ENCODE data around the gene PLD2.
"Not testable (repeated sequence)": the region's sequence is repeated elsewhere in the genome, so short reads cannot be mapped to it uniquely, and the experiment has no call there.

Gene PLD2

DNA sequence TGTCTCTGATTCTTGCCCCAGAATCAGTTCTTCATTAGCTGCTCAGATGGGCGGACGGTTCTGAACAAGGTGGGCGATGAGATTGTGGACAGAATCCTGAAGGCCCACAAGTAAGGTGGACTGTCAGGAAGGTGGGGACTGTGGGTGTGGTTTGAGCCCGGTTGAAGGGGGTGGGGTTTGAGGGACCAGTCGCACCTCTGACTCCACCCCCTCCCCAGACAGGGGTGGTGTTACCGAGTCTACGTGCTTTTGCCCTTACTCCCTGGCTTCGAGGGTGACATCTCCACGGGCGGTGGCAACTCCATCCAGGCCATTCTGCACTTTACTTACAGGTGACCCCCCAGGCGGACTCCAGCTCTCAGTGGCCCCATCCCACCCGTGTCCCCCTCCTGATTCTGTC, 11.3 kb downstream of the PLD2 start:
- TF ChIP-seq, protein P1, sequence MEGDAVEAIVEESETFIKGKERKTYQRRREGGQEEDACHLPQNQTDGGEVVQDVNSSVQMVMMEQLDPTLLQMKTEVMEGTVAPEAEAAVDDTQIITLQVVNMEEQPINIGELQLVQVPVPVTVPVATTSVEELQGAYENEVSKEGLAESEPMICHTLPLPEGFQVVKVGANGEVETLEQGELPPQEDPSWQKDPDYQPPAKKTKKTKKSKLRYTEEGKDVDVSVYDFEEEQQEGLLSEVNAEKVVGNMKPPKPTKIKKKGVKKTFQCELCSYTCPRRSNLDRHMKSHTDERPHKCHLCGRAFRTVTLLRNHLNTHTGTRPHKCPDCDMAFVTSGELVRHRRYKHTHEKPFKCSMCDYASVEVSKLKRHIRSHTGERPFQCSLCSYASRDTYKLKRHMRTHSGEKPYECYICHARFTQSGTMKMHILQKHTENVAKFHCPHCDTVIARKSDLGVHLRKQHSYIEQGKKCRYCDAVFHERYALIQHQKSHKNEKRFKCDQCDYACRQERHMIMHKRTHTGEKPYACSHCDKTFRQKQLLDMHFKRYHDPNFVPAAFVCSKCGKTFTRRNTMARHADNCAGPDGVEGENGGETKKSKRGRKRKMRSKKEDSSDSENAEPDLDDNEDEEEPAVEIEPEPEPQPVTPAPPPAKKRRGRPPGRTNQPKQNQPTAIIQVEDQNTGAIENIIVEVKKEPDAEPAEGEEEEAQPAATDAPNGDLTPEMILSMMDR (IDR thresholded peaks at IDR 0.05) = no peak
- Mint-ChIP-seq H3K27ac (peak overlapping the region; percentile 88), H3K4me1 (peaks cover under 1% of the 10 kb centered on the region), H3K9me3 (peaks cover 3% of the 10 kb centered on the region), H3K27me3 (ENCODE audit: low read depth, poor library complexity) (no peaks in the 10 kb centered on the region), H3K4me3 (no peak overlapping the region), H3K36me3 (ENCODE audit: low read depth) (peaks cover 32% of the 10 kb centered on the region)
- no peak for DNase-seq

DNA sequence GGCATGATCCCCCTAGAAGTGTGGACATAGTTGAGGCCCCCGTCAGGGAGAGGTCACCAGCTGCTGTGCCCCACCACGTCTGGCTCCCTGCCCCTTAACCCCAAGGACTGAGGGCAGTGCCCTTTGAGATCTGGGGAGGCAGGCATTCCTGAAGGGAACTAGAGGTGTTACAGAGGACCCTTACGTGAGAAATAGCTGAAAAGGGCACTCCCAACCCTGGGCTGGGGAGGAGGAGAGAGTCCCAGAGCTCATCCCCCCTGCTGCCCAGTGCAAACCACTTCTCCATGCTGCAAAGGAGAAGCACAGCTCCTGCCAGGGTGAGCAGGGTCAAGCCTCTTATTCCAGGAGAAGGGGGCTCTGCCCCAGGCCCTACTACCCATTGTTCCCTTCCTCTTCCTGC, 15.9 kb downstream of the PLD2 start:
- Mint-ChIP-seq H3K27ac (peak overlapping the region; percentile 90), H3K36me3 (ENCODE audit: low read depth) (peaks cover 10% of the 10 kb centered on the region), H3K9me3 (no peaks in the 10 kb centered on the region), H3K4me3 (no peak overlapping the region), H3K4me1 (no peaks in the 10 kb centered on the region), H3K27me3 (ENCODE audit: low read depth, poor library complexity) (no peaks in the 10 kb centered on the region)
- TF ChIP-seq, protein P1 (IDR thresholded peaks at IDR 0.05) = no peak
- no peak for DNase-seq

DNA sequence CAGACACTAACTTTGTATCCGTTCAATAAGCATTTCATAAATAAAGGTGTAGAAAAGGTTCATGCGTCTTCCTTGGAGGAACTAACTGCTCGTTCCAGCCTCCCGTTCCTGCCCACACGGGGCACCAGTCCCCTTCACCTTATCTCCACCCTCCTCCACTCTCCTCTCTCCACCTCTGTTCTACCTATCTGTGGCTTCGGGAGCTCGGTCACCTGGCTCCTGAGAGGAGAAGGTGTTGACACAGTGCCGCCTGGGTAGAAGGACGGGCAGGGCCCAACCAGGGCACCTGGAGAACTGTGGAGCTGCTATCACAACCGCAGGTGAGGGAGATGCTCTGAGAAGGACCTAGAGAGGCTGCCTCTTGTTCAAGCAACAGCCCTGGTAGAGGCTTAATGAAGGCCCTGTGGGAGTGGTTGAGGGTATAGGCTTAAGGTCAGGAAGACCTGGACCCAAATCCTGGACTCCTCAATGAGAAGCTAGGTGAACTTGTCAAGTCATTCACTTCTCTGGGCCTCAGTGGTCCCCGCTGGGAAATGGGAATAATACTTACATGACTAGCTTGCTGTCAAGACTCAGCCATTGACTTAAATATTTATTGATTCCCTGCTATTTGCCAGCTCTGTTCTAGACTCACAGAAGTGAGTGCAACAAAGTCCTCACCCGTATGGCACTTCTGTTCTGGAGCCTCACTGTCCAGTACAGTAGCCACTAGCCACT, 16.6 kb downstream of the PLD2 start:
- TF ChIP-seq, protein P1 (IDR thresholded peaks at IDR 0.05) = no peak
- Mint-ChIP-seq H3K27ac (peak overlapping the region; percentile 90), H3K4me1 (no peaks in the 10 kb centered on the region), H3K36me3 (ENCODE audit: low read depth) (peaks cover 10% of the 10 kb centered on the region), H3K9me3 (no peaks in the 10 kb centered on the region), H3K4me3 (no peak overlapping the region), H3K27me3 (ENCODE audit: low read depth, poor library complexity) (no peaks in the 10 kb centered on the region)
- DNase-seq = no peak

DNA sequence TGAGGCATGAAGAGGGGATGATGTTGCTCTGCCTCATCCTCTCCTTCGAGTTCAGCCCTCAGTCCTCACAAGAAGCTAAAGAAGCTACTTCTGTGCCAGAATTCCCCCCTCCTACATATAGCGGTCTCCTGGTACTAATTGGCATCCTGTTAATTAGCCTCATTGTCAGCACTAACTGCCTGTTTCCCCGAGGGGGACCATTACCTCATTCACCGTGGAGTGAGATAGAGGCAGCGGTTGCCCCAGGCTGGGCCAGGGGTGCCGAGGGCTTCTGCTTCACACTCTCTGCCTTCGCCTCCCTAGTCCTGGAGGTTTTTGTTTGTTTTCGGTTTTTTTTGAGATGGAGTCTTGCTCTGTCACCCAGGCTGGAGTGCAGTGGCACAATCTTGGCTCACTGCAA, 20.4 kb downstream of the PLD2 start:
- Mint-ChIP-seq H3K36me3 (ENCODE audit: low read depth) (no peaks in the 10 kb centered on the region), H3K9me3 (no peaks in the 10 kb centered on the region), H3K27ac (no peak overlapping the region), H3K4me3 (no peak overlapping the region), H3K27me3 (ENCODE audit: low read depth, poor library complexity) (no peaks in the 10 kb centered on the region), H3K4me1 (no peaks in the 10 kb centered on the region)
- no peak for DNase-seq
- TF ChIP-seq, protein P1 (IDR thresholded peaks at IDR 0.05) = no peak

DNA sequence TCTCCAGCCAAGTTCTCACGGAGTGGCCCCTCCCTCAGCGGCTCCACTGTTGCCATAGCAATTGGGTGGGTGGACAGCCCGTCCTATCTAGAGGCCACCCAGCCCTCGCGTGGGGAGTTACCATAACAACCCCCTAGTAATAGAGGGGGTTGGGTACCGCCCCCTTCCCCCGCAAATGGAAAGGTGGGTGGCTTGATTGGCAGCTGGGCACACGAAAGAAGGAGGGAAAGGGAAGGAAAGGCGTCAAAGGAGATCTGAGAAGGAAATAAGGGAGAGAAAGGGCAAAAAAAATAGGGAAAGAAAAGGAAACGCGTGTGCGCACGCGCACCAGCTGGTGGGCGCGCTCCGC, 25.9 kb downstream of the PLD2 start:
- Mint-ChIP-seq H3K4me1 (peaks cover 36% of the 10 kb centered on the region), H3K4me3 (peak overlapping the region; percentile 88), H3K27ac (peak overlapping the region; percentile 93)
- not testable (repeated sequence) for H3K27me3 Mint-ChIP-seq (ENCODE audit: low read depth, poor library complexity); DNase-seq; H3K9me3 Mint-ChIP-seq; H3K36me3 Mint-ChIP-seq (ENCODE audit: low read depth)

DNA sequence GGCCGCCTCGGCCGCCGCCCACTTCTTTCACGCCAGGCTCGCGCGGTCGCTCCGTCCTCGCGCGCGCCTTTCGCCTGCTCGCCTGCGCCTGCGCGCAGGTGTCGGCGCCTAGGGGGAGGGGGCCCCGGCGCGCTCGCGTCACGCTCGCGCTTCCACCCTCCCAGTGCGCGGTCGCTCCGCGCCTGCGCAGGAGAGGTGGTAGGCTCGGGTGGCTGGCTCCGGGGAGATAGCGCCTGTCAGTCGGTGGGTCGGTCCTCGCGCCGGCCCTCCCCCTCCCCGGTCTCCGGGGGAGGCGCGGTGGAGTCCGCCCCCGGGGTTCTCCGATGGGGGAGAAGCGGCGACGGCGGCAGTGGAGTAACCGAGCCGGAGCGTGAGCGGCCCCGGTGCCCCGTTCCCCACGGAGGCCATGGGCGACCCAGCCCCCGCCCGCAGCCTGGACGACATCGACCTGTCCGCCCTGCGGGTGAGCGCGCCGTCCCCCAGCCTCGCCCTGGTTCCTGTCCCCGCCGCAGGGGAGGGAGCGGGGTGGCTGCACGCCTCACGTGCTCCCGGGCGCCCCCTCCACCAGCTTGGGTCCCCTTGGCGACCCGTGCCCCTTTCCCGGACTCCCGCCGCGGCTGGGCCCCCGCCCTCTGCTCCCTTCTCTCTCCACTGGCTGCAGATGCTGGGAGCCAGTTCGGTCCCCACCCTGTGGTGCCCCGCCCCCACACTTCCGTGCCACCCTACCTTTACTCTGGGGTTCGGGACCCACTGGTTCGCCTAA, 26.4 kb downstream of the PLD2 start, which contains the start of gene MINK1:
TSS of gene MINK1 (plus strand) at position 163 of the 763 bp plus-strand sequence. CDS start at position 407, 244 bp downstream.
- DNase-seq = peak; percentile 87

More for the DNA sequence above, 26.4 kb downstream of the PLD2 start, which contains the start of gene MINK1:
- H3K27ac Mint-ChIP-seq = peak within 1 kb of the TSS; percentile 93
- peaks cover 42% of the 10 kb centered on the region for H3K4me1 Mint-ChIP-seq
- no peaks in the 10 kb centered on the region for H3K27me3 Mint-ChIP-seq (ENCODE audit: low read depth, poor library complexity)
- H3K4me3 Mint-ChIP-seq = peak within 1 kb of the TSS; percentile 93
- H3K36me3 Mint-ChIP-seq (ENCODE audit: low read depth) = no peaks in the 10 kb centered on the region
- no peaks in the 10 kb centered on the region for H3K9me3 Mint-ChIP-seq
- TF ChIP-seq, protein P1 (IDR thresholded peaks at IDR 0.05) = no peak

All from nephron progenitor cell (in vitro differentiated cells).